PFSK-1 (cell line): ENCODE data around the gene AKAP6.

ENCODE experiments used
- FOXP2 ChIP-seq: optimal IDR thresholded peaks from 2 replicates; pipeline ENCODE3; 2011; ENCODE audit warnings: borderline replicate concordance, control low read depth, inconsistent platforms; ENCODE audit not compliant: insufficient read depth; ENCODE audit errors: extremely low read length, extremely low read depth
- POLR2AphosphoS5 ChIP-seq: IDR thresholded peaks from 2 replicates; pipeline ENCODE4 v1.6.1; 2012; ENCODE audit warnings: low read depth, mild to moderate bottlenecking, control low read depth, low read length, moderate library complexity
- SIN3A ChIP-seq: IDR thresholded peaks from 2 replicates; pipeline ENCODE4 v1.6.1; 2012; ENCODE audit warnings: mild to moderate bottlenecking, low read length, moderate library complexity, borderline replicate concordance; ENCODE audit not compliant: insufficient read depth
- TAF1 ChIP-seq: IDR thresholded peaks from 2 replicates; pipeline ENCODE4 v1.6.1; 2012; ENCODE audit warnings: low read length, control low read depth, borderline replicate concordance; ENCODE audit not compliant: insufficient read depth
- TF ChIP-seq, protein P1 (sequence below), 2 experiments: IDR thresholded peaks; 2 replicates each; pipeline versions ENCODE4 v1.6.1 to v1.8.0; 2011 to 2012; ENCODE audit warnings: low read depth in 2 of 2, low read length in 2 of 2, control low read depth in 1 of 2, inconsistent platforms in 1 of 2, mild to moderate bottlenecking in 1 of 2, moderate library complexity in 1 of 2; ENCODE audit not compliant: insufficient read depth in 1 of 2

GRCh38 chr14:32312010-32312331 is 17.1 kb upstream of the AKAP6 start:
- TF ChIP-seq TAF1 (no peak), POLR2AphosphoS5 (no peak), SIN3A (no peak), FOXP2 (no peak)
- TF ChIP-seq, protein P1, sequence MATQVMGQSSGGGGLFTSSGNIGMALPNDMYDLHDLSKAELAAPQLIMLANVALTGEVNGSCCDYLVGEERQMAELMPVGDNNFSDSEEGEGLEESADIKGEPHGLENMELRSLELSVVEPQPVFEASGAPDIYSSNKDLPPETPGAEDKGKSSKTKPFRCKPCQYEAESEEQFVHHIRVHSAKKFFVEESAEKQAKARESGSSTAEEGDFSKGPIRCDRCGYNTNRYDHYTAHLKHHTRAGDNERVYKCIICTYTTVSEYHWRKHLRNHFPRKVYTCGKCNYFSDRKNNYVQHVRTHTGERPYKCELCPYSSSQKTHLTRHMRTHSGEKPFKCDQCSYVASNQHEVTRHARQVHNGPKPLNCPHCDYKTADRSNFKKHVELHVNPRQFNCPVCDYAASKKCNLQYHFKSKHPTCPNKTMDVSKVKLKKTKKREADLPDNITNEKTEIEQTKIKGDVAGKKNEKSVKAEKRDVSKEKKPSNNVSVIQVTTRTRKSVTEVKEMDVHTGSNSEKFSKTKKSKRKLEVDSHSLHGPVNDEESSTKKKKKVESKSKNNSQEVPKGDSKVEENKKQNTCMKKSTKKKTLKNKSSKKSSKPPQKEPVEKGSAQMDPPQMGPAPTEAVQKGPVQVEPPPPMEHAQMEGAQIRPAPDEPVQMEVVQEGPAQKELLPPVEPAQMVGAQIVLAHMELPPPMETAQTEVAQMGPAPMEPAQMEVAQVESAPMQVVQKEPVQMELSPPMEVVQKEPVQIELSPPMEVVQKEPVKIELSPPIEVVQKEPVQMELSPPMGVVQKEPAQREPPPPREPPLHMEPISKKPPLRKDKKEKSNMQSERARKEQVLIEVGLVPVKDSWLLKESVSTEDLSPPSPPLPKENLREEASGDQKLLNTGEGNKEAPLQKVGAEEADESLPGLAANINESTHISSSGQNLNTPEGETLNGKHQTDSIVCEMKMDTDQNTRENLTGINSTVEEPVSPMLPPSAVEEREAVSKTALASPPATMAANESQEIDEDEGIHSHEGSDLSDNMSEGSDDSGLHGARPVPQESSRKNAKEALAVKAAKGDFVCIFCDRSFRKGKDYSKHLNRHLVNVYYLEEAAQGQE (IDR thresholded peaks at IDR 0.05; ENCODE audit: insufficient read depth in 1 of 2, low read depth in 2 of 2, low read length in 2 of 2): no peak
